ENCODE data around the gene DMD. TPM values are rescaled to one million over a fixed set of nuclear protein-coding genes. Genes with fewer than 3 reads are reported as not detected.

The DMD gene
- total and polyA plus RNA-seq, 7 donors = 2.5 to 260 (median 183) TPM

DNA sequence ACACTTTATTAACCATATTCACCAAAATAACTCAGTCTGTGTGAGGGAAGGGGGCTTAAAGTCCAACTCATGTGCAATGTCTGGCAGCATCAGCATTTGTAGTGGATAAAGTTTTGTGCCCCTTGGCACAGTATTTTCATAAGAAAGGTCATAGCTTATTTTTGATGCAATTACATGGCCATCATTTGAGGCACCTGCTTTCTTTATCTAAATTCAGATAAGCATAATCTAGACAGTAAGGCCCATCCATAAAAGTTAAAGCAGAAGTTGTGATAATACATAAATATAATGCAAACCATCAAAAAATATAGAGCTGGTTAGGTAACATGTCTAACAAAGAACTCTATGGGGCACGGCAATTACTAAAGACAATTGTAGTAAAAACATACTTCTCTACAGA lies 763.7 kb downstream of the DMD start:
- H3K9me3 ChIP-seq = no peaks in the 10 kb centered on the region
- DNase-seq = no peak
- WGBS, 2 donors = 95 to 98% methylated on average over 1 of the region's 1 CpG
- intact Hi-C loops (cut with DNase I) = no loop called here
- H3K27ac ChIP-seq = no peak overlapping the region
- peaks cover 0 to 4% (median 0%) of the 10 kb centered on the region in 4 donors for H3K36me3 ChIP-seq
- no peaks in the 10 kb centered on the region for H3K27me3 ChIP-seq
- TF ChIP-seq POLR2AphosphoS5 (IDR thresholded peaks at IDR 0.05) (no peak), EP300 (IDR thresholded peaks at IDR 0.05) (no peak), POLR2A (IDR thresholded peaks at IDR 0.05) (no peak)
- TF ChIP-seq, protein P1, sequence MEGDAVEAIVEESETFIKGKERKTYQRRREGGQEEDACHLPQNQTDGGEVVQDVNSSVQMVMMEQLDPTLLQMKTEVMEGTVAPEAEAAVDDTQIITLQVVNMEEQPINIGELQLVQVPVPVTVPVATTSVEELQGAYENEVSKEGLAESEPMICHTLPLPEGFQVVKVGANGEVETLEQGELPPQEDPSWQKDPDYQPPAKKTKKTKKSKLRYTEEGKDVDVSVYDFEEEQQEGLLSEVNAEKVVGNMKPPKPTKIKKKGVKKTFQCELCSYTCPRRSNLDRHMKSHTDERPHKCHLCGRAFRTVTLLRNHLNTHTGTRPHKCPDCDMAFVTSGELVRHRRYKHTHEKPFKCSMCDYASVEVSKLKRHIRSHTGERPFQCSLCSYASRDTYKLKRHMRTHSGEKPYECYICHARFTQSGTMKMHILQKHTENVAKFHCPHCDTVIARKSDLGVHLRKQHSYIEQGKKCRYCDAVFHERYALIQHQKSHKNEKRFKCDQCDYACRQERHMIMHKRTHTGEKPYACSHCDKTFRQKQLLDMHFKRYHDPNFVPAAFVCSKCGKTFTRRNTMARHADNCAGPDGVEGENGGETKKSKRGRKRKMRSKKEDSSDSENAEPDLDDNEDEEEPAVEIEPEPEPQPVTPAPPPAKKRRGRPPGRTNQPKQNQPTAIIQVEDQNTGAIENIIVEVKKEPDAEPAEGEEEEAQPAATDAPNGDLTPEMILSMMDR (IDR thresholded peaks at IDR 0.05) = no peak
- no peaks in the 10 kb centered on the region for H3K4me1 ChIP-seq
- H3K4me3 ChIP-seq = no peak overlapping the region

DNA sequence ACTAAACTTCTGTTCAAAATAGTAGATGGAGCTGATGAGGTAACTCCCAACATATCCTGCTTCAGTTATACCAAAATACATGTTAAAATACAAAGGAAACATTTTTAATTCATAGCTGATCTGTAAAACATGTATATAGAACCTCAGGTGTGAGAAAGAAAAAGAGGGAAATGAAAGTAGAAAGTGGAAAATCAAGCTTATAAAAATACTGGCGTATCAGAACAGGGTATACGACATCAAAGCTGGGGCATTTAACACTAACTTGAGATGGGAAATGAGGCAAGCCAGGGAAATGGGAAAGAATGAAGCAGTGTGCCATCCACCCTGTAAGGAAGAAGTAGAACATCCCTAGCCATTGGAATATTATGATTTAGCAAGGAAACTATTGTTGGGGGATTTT lies 767.5 kb downstream of the DMD start:
- Histone ChIP-seq H3K36me3 (peaks cover 0 to 4% (median 0%) of the 10 kb centered on the region in 4 donors), H3K9me3 (no peaks in the 10 kb centered on the region), H3K27me3 (no peaks in the 10 kb centered on the region), H3K4me3 (no peak overlapping the region), H3K4me1 (no peaks in the 10 kb centered on the region), H3K27ac (no peak overlapping the region)
- no peak for TF ChIP-seq POLR2A (IDR thresholded peaks at IDR 0.05)
- TF ChIP-seq, protein P1 (IDR thresholded peaks at IDR 0.05) = no peak
- no peak for TF ChIP-seq EP300 (IDR thresholded peaks at IDR 0.05)
- no peak for TF ChIP-seq POLR2AphosphoS5 (IDR thresholded peaks at IDR 0.05)
- no peak for DNase-seq
- WGBS, 2 donors = 73 to 74% methylated on average over 2 of the region's 2 CpGs
- intact Hi-C loops (cut with DNase I) = no loop called here

DNA sequence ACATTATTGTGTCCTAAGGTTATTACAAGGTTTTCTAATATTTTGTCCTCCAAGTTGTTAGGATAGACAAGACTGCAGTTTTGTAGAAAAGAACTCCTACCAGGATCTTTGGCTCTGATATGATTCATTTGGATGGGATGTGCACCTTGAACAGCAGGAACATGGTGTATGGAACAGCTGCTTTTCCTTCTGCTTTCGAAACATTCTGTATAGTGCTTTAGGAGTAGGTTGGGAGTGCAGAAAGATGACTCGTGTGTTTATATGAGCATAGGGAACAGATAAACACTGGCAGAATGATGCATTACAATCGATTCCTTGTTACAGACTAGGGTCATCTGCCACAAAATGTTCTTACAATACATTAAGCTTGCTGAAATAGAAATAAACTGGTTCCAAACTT lies 790.1 kb downstream of the DMD start:
- Histone ChIP-seq H3K27ac (no peak overlapping the region), H3K4me3 (no peak overlapping the region), H3K9me3 (no peaks in the 10 kb centered on the region), H3K27me3 (no peaks in the 10 kb centered on the region), H3K4me1 (no peaks in the 10 kb centered on the region), H3K36me3 (no peaks in the 10 kb centered on the region)
- TF ChIP-seq EP300 (IDR thresholded peaks at IDR 0.05) (no peak), POLR2A (IDR thresholded peaks at IDR 0.05) (no peak)
- TF ChIP-seq, protein P1 (IDR thresholded peaks at IDR 0.05) = no peak
- DNase-seq = no peak
- intact Hi-C loops (cut with DNase I) = no loop called here
- WGBS, 2 donors = 61 to 68% methylated on average over 3 of the region's 3 CpGs

DNA sequence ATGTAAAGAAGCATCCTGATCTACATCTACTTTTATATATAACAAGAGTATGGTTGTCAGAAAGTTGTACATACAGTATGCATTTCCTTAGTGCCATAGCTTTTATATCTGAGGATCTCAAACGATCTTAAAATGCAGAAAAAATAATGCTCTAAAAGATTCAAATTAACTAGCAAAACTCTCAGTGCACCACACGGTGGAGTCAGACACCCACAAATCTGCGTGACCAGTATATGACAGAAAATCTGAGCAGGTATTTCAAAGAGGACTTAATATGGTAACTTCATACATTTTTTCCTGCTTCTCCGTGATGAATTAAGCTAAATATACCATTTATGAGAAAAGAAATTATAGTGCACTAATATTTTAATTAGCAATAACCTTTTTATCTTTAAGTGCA lies 803.0 kb downstream of the DMD start:
- 42 to 44% methylated on average over 4 of the region's 4 CpGs for WGBS, 2 donors

More for the DNA sequence above, 803.0 kb downstream of the DMD start:
- intact Hi-C loops (cut with DNase I) = no loop called here
- DNase-seq = no peak
- Histone ChIP-seq H3K27me3 (no peaks in the 10 kb centered on the region), H3K4me1 (no peaks in the 10 kb centered on the region), H3K4me3 (no peak overlapping the region), H3K27ac (no peak overlapping the region), H3K9me3 (no peaks in the 10 kb centered on the region), H3K36me3 (peaks cover 0 to 5% (median 0%) of the 10 kb centered on the region in 4 donors)
- TF ChIP-seq POLR2A (IDR thresholded peaks at IDR 0.05) = no peak
- TF ChIP-seq POLR2AphosphoS5 (IDR thresholded peaks at IDR 0.05) = no peak
- TF ChIP-seq, protein P1 (IDR thresholded peaks at IDR 0.05) = no peak
- no peak for TF ChIP-seq EP300 (IDR thresholded peaks at IDR 0.05)

Measured in sigmoid colon (tissue), 7 donors.